ENCODE data around the gene HRH3.

DNA sequence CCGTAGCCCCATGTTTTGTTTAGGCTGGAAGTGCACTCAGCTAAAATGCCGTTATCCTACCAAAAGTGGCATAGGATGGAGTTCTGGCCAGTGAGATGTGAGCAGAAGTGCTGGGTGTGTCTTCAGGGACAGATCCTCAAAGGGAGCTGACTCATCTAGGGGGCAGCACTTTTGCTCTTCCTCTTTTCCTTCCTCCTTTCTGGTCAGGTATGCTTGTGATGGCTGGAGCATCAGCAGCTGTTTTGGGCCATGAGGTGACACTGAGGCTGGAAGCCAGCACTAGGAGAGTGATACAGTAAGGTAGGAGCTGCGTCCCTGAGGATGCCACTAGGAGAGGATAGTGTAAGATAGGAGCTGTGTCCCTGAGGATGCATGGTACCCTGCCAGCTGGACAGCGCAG is 13.6 kb upstream of the HRH3 start:
- TF ChIP-seq, protein P1, sequence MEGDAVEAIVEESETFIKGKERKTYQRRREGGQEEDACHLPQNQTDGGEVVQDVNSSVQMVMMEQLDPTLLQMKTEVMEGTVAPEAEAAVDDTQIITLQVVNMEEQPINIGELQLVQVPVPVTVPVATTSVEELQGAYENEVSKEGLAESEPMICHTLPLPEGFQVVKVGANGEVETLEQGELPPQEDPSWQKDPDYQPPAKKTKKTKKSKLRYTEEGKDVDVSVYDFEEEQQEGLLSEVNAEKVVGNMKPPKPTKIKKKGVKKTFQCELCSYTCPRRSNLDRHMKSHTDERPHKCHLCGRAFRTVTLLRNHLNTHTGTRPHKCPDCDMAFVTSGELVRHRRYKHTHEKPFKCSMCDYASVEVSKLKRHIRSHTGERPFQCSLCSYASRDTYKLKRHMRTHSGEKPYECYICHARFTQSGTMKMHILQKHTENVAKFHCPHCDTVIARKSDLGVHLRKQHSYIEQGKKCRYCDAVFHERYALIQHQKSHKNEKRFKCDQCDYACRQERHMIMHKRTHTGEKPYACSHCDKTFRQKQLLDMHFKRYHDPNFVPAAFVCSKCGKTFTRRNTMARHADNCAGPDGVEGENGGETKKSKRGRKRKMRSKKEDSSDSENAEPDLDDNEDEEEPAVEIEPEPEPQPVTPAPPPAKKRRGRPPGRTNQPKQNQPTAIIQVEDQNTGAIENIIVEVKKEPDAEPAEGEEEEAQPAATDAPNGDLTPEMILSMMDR (IDR thresholded peaks at IDR 0.05), result no peak
- TF ChIP-seq EP300 (IDR thresholded peaks at IDR 0.05), result no peak
